Vagina (tissue), 2 donors: ENCODE measurements around the gene MPC1L.

ENCODE experiments used
- POLR2A ChIP-seq, 2 donors: fragments of 450-650 bp; IDR thresholded peaks; one replicate each; pipeline ENCODE4 v1.6.1; 2017; ENCODE audit warnings: antibody characterized with exemption in 2 of 2, mild to moderate bottlenecking in 2 of 2, moderate library complexity in 2 of 2
- POLR2AphosphoS5 ChIP-seq, 2 donors: sonication (generic); formaldehyde crosslinking; IDR thresholded peaks; one replicate each; pipeline ENCODE4 v1.9.0; 2017; ENCODE audit warnings: antibody characterized with exemption in 2 of 2, mild to moderate bottlenecking in 2 of 2, low read depth in 1 of 2; ENCODE audit not compliant: insufficient read depth in 1 of 2
- TF ChIP-seq, protein P1 (sequence below), 3 experiments: fragments of 450-650 bp in 2 of 3; fragments of 200-600 bp in 1 of 3; sonication (generic) in 1 of 3; IDR thresholded peaks; one replicate each; pipeline ENCODE4 v1.5.1; 2017 to 2019; ENCODE audit warnings: antibody characterized with exemption in 3 of 3, mild to moderate bottlenecking in 2 of 3, moderate library complexity in 2 of 3

DNA sequence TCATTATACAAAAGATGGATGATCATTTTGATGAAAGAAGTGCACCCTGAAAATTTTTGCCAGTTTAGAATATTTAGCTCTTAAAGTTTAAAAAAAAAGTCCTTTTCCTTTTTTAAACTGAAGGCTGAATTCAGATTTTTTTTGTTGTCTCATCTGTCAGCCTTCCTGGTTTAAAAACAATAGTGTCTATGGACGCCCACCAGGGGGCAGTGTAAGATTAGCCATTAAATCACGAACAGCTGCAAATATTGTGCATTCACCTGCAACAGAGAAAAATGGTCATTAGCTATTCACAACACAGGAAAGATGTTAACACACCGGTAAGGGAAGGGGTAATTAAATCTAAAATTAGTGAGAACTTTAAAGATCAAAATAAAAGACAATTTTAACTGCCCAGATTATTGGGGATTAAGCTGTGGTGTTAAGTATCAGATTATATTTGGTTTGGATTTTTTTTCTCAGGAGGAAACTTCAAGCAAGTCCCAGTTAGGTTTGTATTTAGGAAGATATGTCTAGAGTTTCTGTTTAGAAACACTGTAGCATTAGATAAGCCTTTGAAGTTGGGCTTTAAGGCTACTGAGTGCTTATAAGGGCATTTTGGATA is 28.5 kb downstream of the MPC1L start:
- TF ChIP-seq POLR2AphosphoS5 (IDR thresholded peaks at IDR 0.05; ENCODE audit: insufficient read depth in 1 of 2, low read depth in 1 of 2): peak in 1 of 2 donors; percentile 51
- TF ChIP-seq, protein P1, sequence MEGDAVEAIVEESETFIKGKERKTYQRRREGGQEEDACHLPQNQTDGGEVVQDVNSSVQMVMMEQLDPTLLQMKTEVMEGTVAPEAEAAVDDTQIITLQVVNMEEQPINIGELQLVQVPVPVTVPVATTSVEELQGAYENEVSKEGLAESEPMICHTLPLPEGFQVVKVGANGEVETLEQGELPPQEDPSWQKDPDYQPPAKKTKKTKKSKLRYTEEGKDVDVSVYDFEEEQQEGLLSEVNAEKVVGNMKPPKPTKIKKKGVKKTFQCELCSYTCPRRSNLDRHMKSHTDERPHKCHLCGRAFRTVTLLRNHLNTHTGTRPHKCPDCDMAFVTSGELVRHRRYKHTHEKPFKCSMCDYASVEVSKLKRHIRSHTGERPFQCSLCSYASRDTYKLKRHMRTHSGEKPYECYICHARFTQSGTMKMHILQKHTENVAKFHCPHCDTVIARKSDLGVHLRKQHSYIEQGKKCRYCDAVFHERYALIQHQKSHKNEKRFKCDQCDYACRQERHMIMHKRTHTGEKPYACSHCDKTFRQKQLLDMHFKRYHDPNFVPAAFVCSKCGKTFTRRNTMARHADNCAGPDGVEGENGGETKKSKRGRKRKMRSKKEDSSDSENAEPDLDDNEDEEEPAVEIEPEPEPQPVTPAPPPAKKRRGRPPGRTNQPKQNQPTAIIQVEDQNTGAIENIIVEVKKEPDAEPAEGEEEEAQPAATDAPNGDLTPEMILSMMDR (IDR thresholded peaks at IDR 0.05): peak; percentile 81 to 85 (median 84)
- no peak for TF ChIP-seq POLR2A (IDR thresholded peaks at IDR 0.05)
